Lower leg skin (tissue), 3 donors: ENCODE measurements around the gene SHLD2.
"Not testable (repeated sequence)": the region's sequence is repeated elsewhere in the genome, so short reads cannot be mapped to it uniquely, and the experiment has no call there.

Source experiments
- POLR2A ChIP-seq, 2 donors: fragments of 450-650 bp; IDR thresholded peaks; one replicate each; pipeline ENCODE4 v1.6.1; 2016 to 2017; ENCODE audit warnings: antibody characterized with exemption in 2 of 2, mild to moderate bottlenecking in 1 of 2, moderate library complexity in 1 of 2
- TF ChIP-seq, protein P1 (sequence below), 3 donors: fragments of 450-650 bp; IDR thresholded peaks; one replicate each; pipeline ENCODE4 v1.5.1; 2016; ENCODE audit warnings: antibody characterized with exemption in 3 of 3, mild to moderate bottlenecking in 3 of 3, moderate library complexity in 2 of 3

- TF ChIP-seq, protein P1, sequence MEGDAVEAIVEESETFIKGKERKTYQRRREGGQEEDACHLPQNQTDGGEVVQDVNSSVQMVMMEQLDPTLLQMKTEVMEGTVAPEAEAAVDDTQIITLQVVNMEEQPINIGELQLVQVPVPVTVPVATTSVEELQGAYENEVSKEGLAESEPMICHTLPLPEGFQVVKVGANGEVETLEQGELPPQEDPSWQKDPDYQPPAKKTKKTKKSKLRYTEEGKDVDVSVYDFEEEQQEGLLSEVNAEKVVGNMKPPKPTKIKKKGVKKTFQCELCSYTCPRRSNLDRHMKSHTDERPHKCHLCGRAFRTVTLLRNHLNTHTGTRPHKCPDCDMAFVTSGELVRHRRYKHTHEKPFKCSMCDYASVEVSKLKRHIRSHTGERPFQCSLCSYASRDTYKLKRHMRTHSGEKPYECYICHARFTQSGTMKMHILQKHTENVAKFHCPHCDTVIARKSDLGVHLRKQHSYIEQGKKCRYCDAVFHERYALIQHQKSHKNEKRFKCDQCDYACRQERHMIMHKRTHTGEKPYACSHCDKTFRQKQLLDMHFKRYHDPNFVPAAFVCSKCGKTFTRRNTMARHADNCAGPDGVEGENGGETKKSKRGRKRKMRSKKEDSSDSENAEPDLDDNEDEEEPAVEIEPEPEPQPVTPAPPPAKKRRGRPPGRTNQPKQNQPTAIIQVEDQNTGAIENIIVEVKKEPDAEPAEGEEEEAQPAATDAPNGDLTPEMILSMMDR (IDR thresholded peaks at IDR 0.05) = not testable (repeated sequence)
- TF ChIP-seq POLR2A (IDR thresholded peaks at IDR 0.05) = not testable (repeated sequence)
These were observed 76.7 kb downstream of the SHLD2 start for GRCh38 chr10:87171670-87172069.
